ENCODE results near the gene CDC14B.
"Not testable (repeated sequence)": the region's sequence is repeated elsewhere in the genome, so short reads cannot be mapped to it uniquely, and the experiment has no call there.

CDC14B gene

GRCh38 chr9:96619491-96620180, at the start of gene CDC14B:
Gene CDC14B, minus strand, starts transcription at chr9:96619843. Its CDS starts 465 bp downstream, at chr9:96619378.
- DNase-seq (ENCODE audit: extremely low read depth, low read depth), result peak; percentile 54
- no peak for TF ChIP-seq CTCF (IDR thresholded peaks at IDR 0.05; ENCODE audit: low read depth, low read length, missing control alignments)
- peak within 1 kb of the TSS; percentile 61 for H3K4me3 ChIP-seq (replicated peaks; ENCODE audit: low read depth, low read length)

- H3K4me3 ChIP-seq (replicated peaks; ENCODE audit: low read depth, low read length), result no peak overlapping the region
- no peak for DNase-seq (ENCODE audit: extremely low read depth, low read depth)
- TF ChIP-seq CTCF (IDR thresholded peaks at IDR 0.05; ENCODE audit: low read depth, low read length, missing control alignments), result no peak
These were observed 49.4 kb upstream of the CDC14B start for GRCh38 chr9:96668868-96669534.

GRCh38 chr9:96667363-96667728, 47.7 kb upstream of the CDC14B start:
- no peak for DNase-seq (ENCODE audit: extremely low read depth, low read depth)
- TF ChIP-seq CTCF (IDR thresholded peaks at IDR 0.05; ENCODE audit: low read depth, low read length, missing control alignments), result no peak

GRCh38 chr9:96666653-96667362, 47.2 kb upstream of the CDC14B start:
- H3K4me3 ChIP-seq (replicated peaks; ENCODE audit: low read depth, low read length); DNase-seq (ENCODE audit: extremely low read depth, low read depth): not testable (repeated sequence)
- TF ChIP-seq CTCF (IDR thresholded peaks at IDR 0.05; ENCODE audit: low read depth, low read length, missing control alignments), result peak; percentile 55

More at GRCh38 chr9:96667363-96667728, 47.7 kb upstream of the CDC14B start:
- no peak overlapping the region for H3K4me3 ChIP-seq (replicated peaks; ENCODE audit: low read depth, low read length)

- DNase-seq (ENCODE audit: extremely low read depth, low read depth), result no peak
- no peak for TF ChIP-seq CTCF (IDR thresholded peaks at IDR 0.05; ENCODE audit: low read depth, low read length, missing control alignments)
- no peak overlapping the region for H3K4me3 ChIP-seq (replicated peaks; ENCODE audit: low read depth, low read length)
These were observed 46.1 kb upstream of the CDC14B start for GRCh38 chr9:96665789-96666188.

- no peak overlapping the region for H3K4me3 ChIP-seq (replicated peaks; ENCODE audit: low read depth, low read length)
- DNase-seq (ENCODE audit: extremely low read depth, low read depth), result no peak
- no peak for TF ChIP-seq CTCF (IDR thresholded peaks at IDR 0.05; ENCODE audit: low read depth, low read length, missing control alignments)
These were observed 44.0 kb upstream of the CDC14B start for GRCh38 chr9:96663506-96664120.
